Keratinocyte (primary cell): Measurements from ENCODE around the gene OSGIN1. TPM values are rescaled to one million over a fixed set of nuclear protein-coding genes. Genes with fewer than 3 reads are reported as not detected.

ENCODE experiments used
- DNase-seq: peaks from one replicate; pipeline ENCODE4 v3.0.0-alpha.2; 2011; ENCODE audit warnings: low read depth, missing footprints, low spot score
- FAIRE-seq: peaks from 2 replicates; lab custom pipeline; 2011; peaks lifted over from hg19 to GRCh38; lab: Jason Lieb, UNC
- H2AFZ ChIP-seq: 2 replicates; pipeline ENCODE4 v1.6.0; 2012; ENCODE audit warnings: low read length, control low read depth, inconsistent platforms; ENCODE audit not compliant: control insufficient read depth
- H3K27ac ChIP-seq: 2 replicates; pipeline ENCODE4 v1.5.1; 2011; ENCODE audit warnings: low read length; ENCODE audit not compliant: control insufficient read depth, insufficient read depth
- H3K27me3 ChIP-seq: 3 replicates; pipeline ENCODE4 v1.6.0; 2011; ENCODE audit warnings: low read length; ENCODE audit not compliant: control insufficient read depth, insufficient read depth; ENCODE audit errors: extremely low read depth
- H3K36me3 ChIP-seq, 2 experiments: 2 replicates in 1 of 2; 3 replicates in 1 of 2; pipeline ENCODE4 v1.5.1; 2011; ENCODE audit warnings: low read length in 2 of 2, mild to moderate bottlenecking in 1 of 2; ENCODE audit not compliant: control insufficient read depth in 2 of 2, insufficient read depth in 2 of 2; ENCODE audit errors: extremely low read depth in 1 of 2
- H3K4me1 ChIP-seq: 3 replicates; pipeline ENCODE4 v1.5.1; 2011; ENCODE audit warnings: low read length; ENCODE audit not compliant: control insufficient read depth, insufficient read depth; ENCODE audit errors: extremely low read depth
- H3K4me2 ChIP-seq: 3 replicates; pipeline ENCODE4 v1.6.0; 2011; ENCODE audit warnings: low read depth, low read length; ENCODE audit not compliant: control insufficient read depth, insufficient read depth; ENCODE audit errors: extremely low read depth
- H3K4me3 ChIP-seq, 3 experiments: fragments of 200-600 bp in 1 of 3; sonication (generic) in 1 of 3; 2 replicates in 2 of 3; 3 replicates in 1 of 3; pipeline ENCODE4 v1.5.1; 2011 to 2016; ENCODE audit warnings: low read length in 3 of 3, mild to moderate bottlenecking in 3 of 3, control low read depth in 2 of 3, inconsistent platforms in 1 of 3, low read depth in 1 of 3, mixed read lengths in 1 of 3, mixed run types in 1 of 3, moderate library complexity in 1 of 3; ENCODE audit not compliant: control insufficient read depth in 2 of 3, insufficient read depth in 2 of 3; ENCODE audit errors: extremely low read depth in 1 of 3
- H3K79me2 ChIP-seq: 2 replicates; pipeline ENCODE4 v1.6.0; 2012; ENCODE audit warnings: low read length; ENCODE audit not compliant: control insufficient read depth, insufficient read depth
- H3K9ac ChIP-seq: 3 replicates; pipeline ENCODE4 v1.6.0; 2011; ENCODE audit warnings: low read length; ENCODE audit not compliant: control insufficient read depth, insufficient read depth; ENCODE audit errors: extremely low read depth
- H3K9me1 ChIP-seq: 3 replicates; pipeline ENCODE4 v1.6.0; 2011; ENCODE audit warnings: low read length; ENCODE audit not compliant: control insufficient read depth, insufficient read depth; ENCODE audit errors: extremely low read depth
- H3K9me3 ChIP-seq: 2 replicates; pipeline ENCODE4 v1.5.1; 2012; ENCODE audit warnings: low read depth, low read length; ENCODE audit not compliant: control insufficient read depth
- H4K20me1 ChIP-seq: 3 replicates; pipeline ENCODE4 v1.6.0; 2011; ENCODE audit warnings: low read length; ENCODE audit not compliant: control insufficient read depth, insufficient read depth; ENCODE audit errors: extremely low read depth
- EZH2 ChIP-seq: IDR thresholded peaks from one replicate; pipeline ENCODE4 v1.6.1; 2012; ENCODE audit warnings: inconsistent platforms, mild to moderate bottlenecking, low read length, moderate library complexity
- dilution Hi-C: fragments of 300-500 bp; cut with MboI; formaldehyde crosslinking; loops from one replicate; pipeline ENCODE4 v1.7.0; 2020; ENCODE audit warnings: low sequenced_read_pairs; ENCODE audit not compliant: extremely low pct_ligation_motif_present
- polyA plus RNA-seq, 5 experiments: library from polyadenylated mRNA; depleted of rRNA in 3 of 5; stranded (reverse) in 3 of 5; stranded (forward) in 1 of 5; unstranded in 1 of 5; fragments of >200 nt; gene quantifications; 1 replicate in 1 of 5; 2 replicates in 3 of 5; 3 replicates in 1 of 5; pipeline versions ENCODE4 v1.2.1 to v1.2.3, GENCODE V29; 2011 to 2012; ENCODE audit warnings: missing spikeins in 2 of 5, low read depth in 1 of 5, low replicate concordance in 1 of 5
- TF ChIP-seq, protein P1 (sequence below), 3 experiments: IDR thresholded peaks in 1 of 3; conservative IDR thresholded peaks in 1 of 3; optimal IDR thresholded peaks in 1 of 3; 2 replicates in 2 of 3; 3 replicates in 1 of 3; pipeline versions ENCODE3 to v1.5.1; 2011; ENCODE audit warnings: low read length in 3 of 3, mild to moderate bottlenecking in 3 of 3, moderate library complexity in 2 of 3, control low read depth in 1 of 3, inconsistent platforms in 1 of 3; ENCODE audit not compliant: insufficient read depth in 2 of 3; ENCODE audit errors: extremely low read depth in 1 of 3

OSGIN1 gene
- polyA plus RNA-seq, 1 donor (not counting 4 experiments of a cell fraction or from before 2014, with no cell fraction given), result 2.1 TPM

DNA sequence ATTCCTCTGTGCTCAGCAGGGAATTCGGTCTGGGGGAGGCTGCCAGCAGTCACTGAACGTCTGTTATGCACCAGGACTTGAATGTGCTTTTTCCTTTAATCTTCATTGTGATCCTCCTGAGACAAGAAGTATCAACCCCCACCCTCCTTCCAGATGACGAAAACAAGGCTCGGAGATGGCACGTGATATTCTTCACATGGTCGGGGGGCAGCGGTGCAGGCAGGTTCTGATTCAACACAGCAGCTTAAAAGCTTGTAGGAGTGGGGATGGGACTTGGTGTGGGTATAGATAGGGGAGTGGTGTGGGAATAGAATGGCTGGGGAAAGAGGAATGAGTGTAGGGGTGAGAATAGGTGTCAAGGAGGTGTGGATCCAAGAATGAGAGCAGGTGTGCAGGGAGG is 21.4 kb downstream of the OSGIN1 start:
- Histone ChIP-seq H3K36me3 (no peaks in the 10 kb centered on the region), H4K20me1 (no peaks in the 10 kb centered on the region), H3K4me2 (no peak overlapping the region), H3K4me3 (no peak overlapping the region), H3K27me3 (peaks cover 15% of the 10 kb centered on the region), H2AFZ (no peak overlapping the region), H3K9me1 (no peaks in the 10 kb centered on the region), H3K79me2 (no peaks in the 10 kb centered on the region), H3K27ac (no peak overlapping the region), H3K9me3 (peaks cover 6% of the 10 kb centered on the region), H3K4me1 (no peaks in the 10 kb centered on the region), H3K9ac (no peak overlapping the region)
- TF ChIP-seq EZH2, result no peak
- TF ChIP-seq, protein P1, sequence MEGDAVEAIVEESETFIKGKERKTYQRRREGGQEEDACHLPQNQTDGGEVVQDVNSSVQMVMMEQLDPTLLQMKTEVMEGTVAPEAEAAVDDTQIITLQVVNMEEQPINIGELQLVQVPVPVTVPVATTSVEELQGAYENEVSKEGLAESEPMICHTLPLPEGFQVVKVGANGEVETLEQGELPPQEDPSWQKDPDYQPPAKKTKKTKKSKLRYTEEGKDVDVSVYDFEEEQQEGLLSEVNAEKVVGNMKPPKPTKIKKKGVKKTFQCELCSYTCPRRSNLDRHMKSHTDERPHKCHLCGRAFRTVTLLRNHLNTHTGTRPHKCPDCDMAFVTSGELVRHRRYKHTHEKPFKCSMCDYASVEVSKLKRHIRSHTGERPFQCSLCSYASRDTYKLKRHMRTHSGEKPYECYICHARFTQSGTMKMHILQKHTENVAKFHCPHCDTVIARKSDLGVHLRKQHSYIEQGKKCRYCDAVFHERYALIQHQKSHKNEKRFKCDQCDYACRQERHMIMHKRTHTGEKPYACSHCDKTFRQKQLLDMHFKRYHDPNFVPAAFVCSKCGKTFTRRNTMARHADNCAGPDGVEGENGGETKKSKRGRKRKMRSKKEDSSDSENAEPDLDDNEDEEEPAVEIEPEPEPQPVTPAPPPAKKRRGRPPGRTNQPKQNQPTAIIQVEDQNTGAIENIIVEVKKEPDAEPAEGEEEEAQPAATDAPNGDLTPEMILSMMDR (optimal IDR thresholded peaks at IDR 0.05 in 1 of 3, IDR thresholded peaks at IDR 0.05 in 1 of 3, conservative IDR thresholded peaks at IDR 0.05 in 1 of 3; ENCODE audit: extremely low read depth in 1 of 3, insufficient read depth in 2 of 3, low read length in 3 of 3), result no peak
- no peak for FAIRE-seq
- dilution Hi-C loops, result no loop called here
- DNase-seq, result no peak

DNA sequence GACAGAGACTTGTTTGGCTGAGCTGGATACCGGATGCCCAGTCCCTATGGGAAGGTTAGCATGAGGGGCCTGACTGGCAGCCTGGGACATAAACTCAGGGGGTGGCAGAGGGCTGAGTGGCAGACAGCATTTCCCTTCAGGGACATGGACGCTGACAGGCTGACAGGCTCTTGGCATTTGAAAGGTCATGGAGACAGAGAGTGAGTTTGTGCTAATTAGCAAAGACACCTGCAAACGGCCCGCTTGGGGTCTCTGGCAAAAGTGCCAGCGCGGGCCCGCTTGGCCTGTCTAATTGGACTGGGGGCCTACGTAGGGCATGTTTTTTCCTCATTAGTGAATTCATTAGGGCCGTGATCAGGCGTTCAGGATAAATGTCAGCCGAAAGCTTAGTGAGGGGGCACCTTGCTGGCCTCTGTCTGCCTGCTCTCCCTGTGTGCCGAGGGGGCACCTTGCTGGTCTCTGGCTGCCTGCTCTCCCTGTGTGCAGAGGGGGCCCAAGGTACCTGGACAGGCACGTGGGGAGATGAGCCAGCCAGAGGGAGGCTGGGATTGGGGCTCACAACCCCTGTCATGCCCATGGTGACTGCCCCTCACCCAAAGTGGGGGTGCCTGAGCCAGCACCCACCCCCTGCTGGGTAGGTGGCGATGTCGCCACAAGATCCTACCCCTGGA is 22.7 kb downstream of the OSGIN1 start:
- no peak for DNase-seq
- H3K9me1 ChIP-seq, result no peaks in the 10 kb centered on the region
- H4K20me1 ChIP-seq, result no peaks in the 10 kb centered on the region
- H3K4me3 ChIP-seq, result no peak overlapping the region
- H3K9me3 ChIP-seq, result peaks cover 6% of the 10 kb centered on the region
- H3K27ac ChIP-seq, result no peak overlapping the region
- TF ChIP-seq EZH2, result no peak
- TF ChIP-seq, protein P1 (optimal IDR thresholded peaks at IDR 0.05 in 1 of 3, IDR thresholded peaks at IDR 0.05 in 1 of 3, conservative IDR thresholded peaks at IDR 0.05 in 1 of 3; ENCODE audit: extremely low read depth in 1 of 3, insufficient read depth in 2 of 3, low read length in 3 of 3), result no peak
- no peaks in the 10 kb centered on the region for H3K79me2 ChIP-seq
- no peak overlapping the region for H3K4me2 ChIP-seq
- no peaks in the 10 kb centered on the region for H3K4me1 ChIP-seq
- no peak overlapping the region for H2AFZ ChIP-seq
- no peak overlapping the region for H3K9ac ChIP-seq
- FAIRE-seq, result no peak
- no peaks in the 10 kb centered on the region for H3K36me3 ChIP-seq
- peaks cover 5% of the 10 kb centered on the region for H3K27me3 ChIP-seq
- dilution Hi-C loops, result no loop called here
